Subcutaneous adipose tissue (tissue), 4 donors: Measurements from ENCODE around the gene EIF5. TPM values are rescaled to one million over a fixed set of nuclear protein-coding genes. Genes with fewer than 3 reads are reported as not detected.

Source experiments
- CTCF ChIP-seq: fragments of 450-650 bp; IDR thresholded peaks from one replicate; pipeline ENCODE4 v1.5.1; 2016; ENCODE audit warnings: low read depth, mild to moderate bottlenecking, control low read depth, antibody characterized with exemption, moderate library complexity
- total RNA-seq, 4 donors: library from RNA; depleted of rRNA; stranded (reverse); fragments of >200 nt; gene quantifications; one replicate each; pipeline ENCODE4 v1.1.0, GENCODE V29; 2016

The EIF5 gene
- 100 to 1,000 TPM; 124 to 353 (median 137) TPM for total RNA-seq

DNA sequence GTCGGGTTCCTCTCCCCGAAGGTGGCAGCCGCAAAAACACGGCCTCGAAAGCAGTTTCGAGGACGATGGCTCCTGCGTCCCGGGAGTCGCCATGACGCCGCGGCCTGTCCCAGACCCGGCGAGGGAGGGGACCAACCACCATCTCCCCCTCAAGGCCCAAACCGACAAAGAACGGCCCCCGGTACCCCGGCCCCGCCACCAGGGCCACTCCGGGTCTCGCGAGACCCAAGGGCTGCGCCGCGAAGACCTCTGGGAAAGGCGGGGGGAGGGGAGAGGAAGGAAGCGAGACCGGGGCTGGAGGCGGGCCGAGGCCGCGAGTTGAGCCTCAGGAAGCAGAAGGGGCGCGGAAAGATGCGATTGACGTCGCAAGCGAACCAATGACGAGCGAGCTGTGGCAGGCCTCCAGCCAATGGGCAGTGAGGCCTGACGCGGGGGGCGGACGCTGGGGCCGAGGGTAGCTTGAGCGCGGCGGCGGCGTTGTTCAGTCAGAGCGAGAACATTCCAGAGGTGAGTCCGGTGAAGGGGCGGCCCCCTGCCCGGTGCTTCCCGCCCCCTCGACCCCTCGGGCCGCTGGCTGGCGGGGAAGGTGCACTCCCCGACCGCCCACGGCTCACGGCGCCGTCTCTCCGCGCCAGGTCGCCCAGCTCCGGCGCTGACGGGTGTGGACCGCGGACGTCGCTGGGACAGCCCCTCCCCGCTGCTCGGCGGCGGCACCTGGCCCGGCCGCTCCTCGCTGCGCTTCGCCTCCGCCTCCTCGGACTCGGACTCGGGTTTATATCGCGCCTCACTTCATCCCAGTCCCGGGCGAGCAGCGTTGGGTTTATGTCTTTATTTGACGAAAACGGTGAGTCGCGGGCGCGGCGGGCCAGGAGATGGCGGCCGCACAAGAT lies at the start of gene EIF5:
Gene EIF5, plus strand, starts transcription at position 484 of the 890 bp plus-strand sequence. CDS start 1,624 bp downstream, outside the sequence.
- TF ChIP-seq CTCF: no peak

DNA sequence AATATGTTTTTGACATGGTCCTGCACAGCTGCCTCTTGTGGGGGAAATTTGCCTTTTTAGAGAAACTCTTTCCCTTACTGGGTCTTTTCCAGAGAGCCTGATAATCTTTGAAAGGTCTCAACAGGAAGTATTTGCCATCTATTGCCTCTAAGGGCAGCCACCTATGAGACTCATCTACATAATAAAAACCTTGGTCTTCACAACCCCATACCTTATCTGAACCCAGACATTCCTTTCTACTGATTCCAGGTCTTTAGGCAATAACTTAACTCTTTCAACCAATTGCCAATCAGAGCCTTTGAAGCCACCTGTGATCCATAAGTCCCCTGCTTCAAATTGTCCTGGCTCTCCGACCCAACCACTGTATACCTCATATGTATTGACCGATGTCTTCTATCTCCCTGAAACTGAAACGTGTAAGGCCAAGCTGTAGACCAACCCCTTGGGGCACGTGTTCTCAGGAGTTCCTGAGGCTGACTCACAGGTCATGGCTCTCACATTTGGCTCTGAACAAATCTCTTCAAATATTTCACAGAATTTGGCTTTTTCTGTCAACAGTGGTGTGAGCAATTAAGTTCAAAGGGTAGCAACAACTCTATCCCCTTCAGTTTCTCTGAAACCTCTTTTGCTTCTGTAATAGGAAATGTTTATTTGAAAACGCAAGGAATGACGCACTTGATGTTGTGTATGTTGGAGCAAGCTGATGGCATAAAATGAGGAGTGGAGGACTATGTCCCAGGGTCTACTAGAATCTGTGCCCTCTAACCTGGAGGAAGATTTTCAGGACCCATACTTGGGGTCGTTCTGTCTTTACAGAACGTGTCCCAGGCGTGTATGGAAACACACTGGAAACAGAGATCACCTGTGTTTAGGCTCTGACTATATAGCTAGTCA lies 49.2 kb upstream of the EIF5 start:
- TF ChIP-seq CTCF: no peak

- no peak for TF ChIP-seq CTCF
Measured at GRCh38 chr14:103286460-103286859, 47.6 kb upstream of the EIF5 start.

- no peak for TF ChIP-seq CTCF
Measured at GRCh38 chr14:103286968-103287850, 46.8 kb upstream of the EIF5 start.

DNA sequence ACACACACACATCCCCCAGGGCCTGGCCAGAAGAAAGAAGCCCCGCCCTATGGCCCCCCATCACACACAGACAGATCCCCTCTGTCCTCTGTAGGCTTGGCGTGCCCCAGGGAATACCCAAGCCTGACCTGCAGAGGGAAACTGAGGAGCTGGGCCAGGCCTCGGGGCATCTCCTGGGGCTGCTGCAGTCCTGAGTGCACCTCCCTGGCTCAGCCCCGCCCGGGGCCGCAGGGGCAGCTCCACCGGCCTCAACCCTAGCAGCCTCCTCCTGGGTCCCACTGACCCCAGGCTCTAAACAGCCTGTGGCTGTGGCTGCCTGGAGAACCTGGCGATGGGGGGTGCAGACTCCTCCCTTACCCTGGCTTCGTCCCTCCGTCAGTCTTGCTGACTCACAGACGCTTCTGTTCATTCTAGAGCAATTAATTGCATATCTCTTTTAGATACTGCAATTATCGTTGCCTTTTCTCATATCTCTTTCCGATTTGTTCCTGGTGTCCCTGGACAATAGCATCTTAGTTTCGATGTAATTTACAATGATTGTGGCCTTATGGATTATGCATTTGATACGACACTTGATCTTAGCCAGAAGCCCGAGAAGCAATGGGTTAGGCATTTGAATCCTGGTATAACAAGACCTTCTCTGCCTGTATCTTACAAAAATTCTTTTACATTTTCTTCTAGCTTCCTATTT lies 45.8 kb upstream of the EIF5 start:
- TF ChIP-seq CTCF: no peak

- no peak for TF ChIP-seq CTCF
Measured at GRCh38 chr14:103290056-103290455, 44.0 kb upstream of the EIF5 start.
